GM18519 (cell line): ENCODE measurements around the gene PAQR6.

Experiments used
- ATAC-seq: cut with Tn5 transposase; IDR thresholded peaks from one replicate; pipeline ENCODE4 v1.9.1; 2021; ENCODE audit warnings: mild to moderate bottlenecking, moderate library complexity; ENCODE audit not compliant: unreplicated experiment, low FRiP score

PAQR6 gene, protein sequence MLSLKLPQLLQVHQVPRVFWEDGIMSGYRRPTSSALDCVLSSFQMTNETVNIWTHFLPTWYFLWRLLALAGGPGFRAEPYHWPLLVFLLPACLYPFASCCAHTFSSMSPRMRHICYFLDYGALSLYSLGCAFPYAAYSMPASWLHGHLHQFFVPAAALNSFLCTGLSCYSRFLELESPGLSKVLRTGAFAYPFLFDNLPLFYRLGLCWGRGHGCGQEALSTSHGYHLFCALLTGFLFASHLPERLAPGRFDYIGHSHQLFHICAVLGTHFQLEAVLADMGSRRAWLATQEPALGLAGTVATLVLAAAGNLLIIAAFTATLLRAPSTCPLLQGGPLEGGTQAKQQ

DNA sequence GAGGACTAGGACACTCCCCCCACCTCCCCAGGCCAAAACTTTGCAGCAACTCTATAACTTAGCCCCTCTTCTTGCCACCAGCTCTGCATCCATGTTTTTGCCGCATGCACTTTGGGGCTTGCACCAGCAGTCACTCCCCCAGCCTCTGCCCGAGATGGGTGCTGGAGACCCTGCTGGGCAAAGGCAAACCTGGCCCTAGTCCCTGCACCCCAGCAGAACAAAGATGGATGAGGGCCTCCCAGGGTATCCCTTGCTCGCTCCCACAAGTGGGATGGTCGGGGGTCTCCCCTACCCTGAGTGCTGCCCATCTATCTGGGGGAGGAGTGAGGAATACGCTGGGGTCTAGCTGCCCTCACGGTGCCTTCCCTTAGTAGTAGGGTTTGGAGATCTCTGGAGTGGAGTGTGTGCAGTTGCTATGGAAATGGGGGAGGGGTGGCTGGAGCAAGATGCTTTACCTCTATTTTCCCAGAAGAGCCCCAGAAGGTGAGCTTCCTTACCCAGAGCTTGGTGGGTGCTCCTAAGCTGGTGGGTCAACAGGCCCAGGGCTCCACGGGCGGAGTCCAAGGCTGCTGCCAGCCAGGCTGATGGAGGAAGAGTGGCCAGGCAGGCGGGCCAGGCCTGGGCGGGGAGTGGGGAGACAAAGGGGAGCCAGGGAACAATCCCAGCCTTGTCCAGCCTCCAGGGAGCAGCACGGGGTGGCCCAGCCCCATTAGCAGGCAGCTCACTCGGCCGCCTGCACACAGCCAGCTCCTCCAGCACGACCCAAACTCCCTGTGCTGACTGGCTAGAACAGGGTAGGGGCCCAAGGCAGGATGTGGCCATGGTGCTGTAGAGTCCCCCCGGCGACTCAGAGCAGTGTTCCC is at the start of gene PAQR6:
TSS of gene PAQR6 (minus strand) at position 597 of the 863 bp plus-strand sequence. CDS start 1,325 bp downstream, outside the sequence.
- no peak for ATAC-seq

GRCh38 chr1:156295391-156295947 is 47.6 kb upstream of the PAQR6 start, which contains the start of gene GLMP:
TSS of gene GLMP (minus strand) at chr1:156295679. CDS start at chr1:156295645, 34 bp downstream.
- no peak for ATAC-seq

- no peak for ATAC-seq
Measured at GRCh38 chr1:156293895-156294294, 46.0 kb upstream of the PAQR6 start.

GRCh38 chr1:156293098-156293434 is 45.2 kb upstream of the PAQR6 start:
- no peak for ATAC-seq

DNA sequence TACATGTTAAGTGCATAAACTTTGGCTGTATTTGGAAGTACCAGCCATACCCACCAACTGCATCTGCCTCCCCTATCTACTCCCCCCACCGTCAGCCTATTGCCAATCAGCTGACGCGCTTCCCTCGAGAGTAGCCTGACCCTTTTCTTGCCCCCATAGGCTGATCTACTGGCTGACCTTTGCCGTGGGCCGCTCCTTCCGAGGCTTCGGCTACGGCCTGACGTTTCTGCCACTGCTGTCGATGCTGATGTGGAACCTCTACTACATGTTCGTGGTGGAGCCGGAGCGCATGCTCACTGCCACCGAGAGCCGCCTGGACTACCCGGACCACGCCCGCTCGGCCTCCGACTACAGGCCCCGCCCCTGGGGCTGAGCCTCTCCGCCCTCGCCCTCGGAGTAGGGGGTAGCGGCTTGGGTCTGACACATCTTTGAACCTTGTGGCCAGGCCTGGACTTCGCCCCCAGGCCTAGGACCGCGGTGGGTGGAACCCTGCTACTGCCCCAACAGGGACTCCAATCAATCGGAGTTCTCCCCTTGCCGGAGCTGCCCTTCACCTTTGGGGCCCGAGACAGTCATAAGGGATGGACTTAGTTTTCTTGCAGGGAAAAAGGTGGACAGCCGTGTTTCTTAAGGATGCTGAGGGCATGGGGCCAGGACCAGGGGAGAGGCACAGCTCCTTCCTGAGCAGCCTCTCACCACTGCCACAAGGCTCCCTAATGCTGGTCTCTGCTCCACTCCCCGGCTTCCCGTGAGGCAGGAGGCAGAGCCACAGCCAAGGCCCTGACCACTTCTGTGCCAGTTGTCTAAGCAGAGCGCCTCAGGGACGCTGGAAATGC is 43.6 kb upstream of the PAQR6 start:
- no peak for ATAC-seq

- ATAC-seq, result no peak
Measured at GRCh38 chr1:156289857-156290256, 42.0 kb upstream of the PAQR6 start.

GRCh38 chr1:156286061-156286460 is 38.2 kb upstream of the PAQR6 start:
- ATAC-seq, result no peak

DNA sequence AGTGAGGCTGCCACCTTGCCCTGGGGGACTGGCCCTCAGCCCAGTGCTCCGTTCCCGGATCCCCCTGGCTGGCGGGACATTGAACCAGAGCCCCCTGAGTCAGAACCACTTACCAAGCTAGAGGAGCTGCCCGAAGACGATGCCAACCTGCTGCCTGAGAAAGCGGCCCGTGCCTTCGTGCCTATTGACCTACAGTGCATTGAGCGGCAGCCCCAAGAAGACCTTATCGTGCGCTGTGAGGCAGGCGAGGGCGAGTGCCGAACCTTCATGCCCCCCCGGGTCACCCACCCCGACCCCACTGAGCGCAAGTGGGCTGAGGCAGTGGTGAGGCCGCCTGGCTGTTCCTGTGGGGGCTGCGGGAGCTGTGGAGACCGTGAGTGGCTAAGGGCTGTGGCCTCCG is 37.6 kb upstream of the PAQR6 start:
- ATAC-seq, result no peak

GRCh38 chr1:156284757-156285156 is 36.9 kb upstream of the PAQR6 start:
- ATAC-seq, result no peak

GRCh38 chr1:156284112-156284511 is 36.3 kb upstream of the PAQR6 start, which contains the start of gene TMEM79:
TSS of gene TMEM79 (plus strand) at chr1:156284325. CDS start at chr1:156285227, 902 bp downstream.
- ATAC-seq, result no peak

- ATAC-seq, result no peak
Measured at GRCh38 chr1:156283521-156283920, 35.7 kb upstream of the PAQR6 start.

- ATAC-seq, result peak; percentile 63
Measured at GRCh38 chr1:156282479-156283222, 34.8 kb upstream of the PAQR6 start, which contains the start of gene SMG5. TSS of gene SMG5 (minus strand) at chr1:156282825. CDS start at chr1:156282680, 145 bp downstream.

- no peak for ATAC-seq
Measured at GRCh38 chr1:156281693-156282478, 34.0 kb upstream of the PAQR6 start.

DNA sequence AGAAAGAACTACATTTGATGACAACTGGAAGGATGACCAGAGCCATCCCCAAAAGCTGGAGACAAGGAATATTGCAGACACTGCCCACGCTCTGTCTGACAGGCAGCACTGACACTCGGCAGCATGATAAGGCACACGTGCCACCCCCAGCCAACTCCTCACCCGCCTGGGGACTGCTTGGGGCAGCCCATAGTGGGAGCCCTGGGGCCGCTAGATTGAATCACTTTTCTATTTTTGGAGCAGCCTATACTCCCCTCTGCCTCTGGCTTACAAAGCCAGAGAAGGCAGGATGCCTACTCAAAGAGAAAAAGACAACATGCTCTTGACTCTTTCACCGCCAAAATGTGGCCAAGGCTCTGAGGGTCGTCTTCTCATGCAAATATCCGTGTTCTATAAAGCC is 33.4 kb upstream of the PAQR6 start:
- peak; percentile 42 for ATAC-seq

- no peak for ATAC-seq
Measured at GRCh38 chr1:156279837-156280236, 32.0 kb upstream of the PAQR6 start.

DNA sequence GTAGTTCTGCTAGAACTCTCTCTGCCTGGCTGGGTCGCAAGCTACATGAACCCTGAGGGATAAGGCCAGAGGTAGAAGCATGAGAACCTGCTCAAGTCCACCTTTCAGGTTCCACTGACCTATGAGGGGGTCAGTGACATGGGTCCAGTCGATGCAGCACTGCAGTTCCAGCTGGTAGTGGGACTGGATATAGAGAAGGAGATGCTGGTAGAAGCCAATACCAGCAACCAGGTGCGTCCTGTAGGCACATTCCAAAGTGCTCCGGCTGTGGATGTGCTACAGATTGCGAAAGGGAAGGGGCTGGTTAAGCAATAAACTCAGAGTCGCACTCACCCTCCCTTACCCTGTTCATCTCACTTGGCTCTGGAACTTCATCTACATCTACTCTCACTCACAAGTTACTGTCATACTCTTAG is 29.1 kb upstream of the PAQR6 start:
- ATAC-seq, result no peak

- ATAC-seq, result no peak
Measured at GRCh38 chr1:156276532-156276931, 28.7 kb upstream of the PAQR6 start.

DNA sequence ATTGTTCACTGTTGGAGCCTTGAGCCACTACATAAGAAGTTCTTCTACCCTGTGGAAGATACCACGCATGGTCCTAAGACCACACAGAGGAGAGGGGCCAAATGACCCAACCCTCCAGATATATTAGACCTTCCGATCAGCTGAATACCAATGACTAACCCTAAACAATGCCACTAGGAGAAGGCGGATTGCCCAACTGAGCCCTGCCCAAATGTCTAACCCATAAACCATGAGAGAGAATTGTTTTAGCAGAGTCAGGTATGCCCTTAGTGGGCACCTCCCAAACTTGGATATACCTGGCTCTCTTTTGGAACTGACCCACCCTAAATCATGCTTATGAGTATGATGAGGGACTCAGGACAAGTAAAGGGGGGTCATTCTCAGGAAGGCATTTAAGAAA is 22.5 kb upstream of the PAQR6 start:
- ATAC-seq, result no peak

GRCh38 chr1:156268336-156268735 is 20.5 kb upstream of the PAQR6 start:
- ATAC-seq, result no peak
